Stimulated activated naive CD4-positive, alpha-beta T cell treated with Interleukin-2 at 50 U/mL for 16 hours (primary cell): ENCODE data around the gene EEIG2.

Experiments used
- DNase-seq: peaks from one replicate; lab custom pipeline; 2025; lab: John Stamatoyannopoulos, UW

The EEIG2 gene

GRCh38 chr1:108583757-108584427, 24.0 kb downstream of the EEIG2 start:
- DNase-seq, result no peak

DNA sequence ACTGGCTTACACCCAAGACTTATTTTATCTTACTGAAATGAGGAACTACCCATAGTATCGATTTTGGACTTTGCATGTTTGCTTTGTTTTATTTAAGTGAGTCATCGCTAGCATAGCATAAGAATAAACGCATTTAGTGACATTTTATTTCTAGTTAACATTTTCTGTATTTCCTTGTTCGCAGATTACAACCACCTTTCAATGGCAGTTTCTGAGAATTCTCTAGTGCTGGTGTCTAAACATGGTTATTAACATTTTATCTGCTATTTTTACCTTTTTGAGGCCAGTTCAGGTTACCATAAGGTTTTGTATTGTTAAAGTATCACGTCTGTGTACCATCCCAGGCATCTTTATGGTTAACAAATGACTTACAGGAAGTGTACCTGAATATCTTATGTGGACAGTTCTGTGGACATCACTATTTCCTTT, 24.5 kb downstream of the EEIG2 start:
- no peak for DNase-seq

GRCh38 chr1:108585313-108585712, 25.4 kb downstream of the EEIG2 start:
- no peak for DNase-seq

GRCh38 chr1:108590441-108590840, 30.5 kb downstream of the EEIG2 start:
- no peak for DNase-seq

- no peak for DNase-seq
Observed at GRCh38 chr1:108590957-108591356, 31.1 kb downstream of the EEIG2 start.

GRCh38 chr1:108591466-108591865, 31.6 kb downstream of the EEIG2 start:
- DNase-seq, result no peak

- no peak for DNase-seq
Observed at GRCh38 chr1:108592030-108592759, 32.3 kb downstream of the EEIG2 start.

DNA sequence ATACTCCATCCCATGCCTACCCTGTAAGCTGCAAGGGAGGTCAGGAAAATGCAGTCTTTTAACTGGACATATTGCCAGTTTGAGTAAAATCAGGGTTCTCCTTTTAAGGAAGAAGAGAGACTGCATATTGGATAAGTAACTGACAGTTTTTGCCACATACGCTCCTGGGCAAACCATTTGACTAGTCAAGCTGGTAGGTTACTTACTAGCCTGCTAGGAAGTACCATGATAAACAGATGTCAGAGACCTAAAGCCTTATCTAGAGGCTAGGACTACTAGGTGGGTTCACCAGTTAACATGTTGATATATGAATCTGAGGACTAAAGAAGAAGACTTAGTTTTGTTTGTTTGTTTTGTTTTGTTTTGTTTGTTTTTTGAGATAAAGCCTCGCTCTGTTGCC, 33.5 kb downstream of the EEIG2 start:
- DNase-seq, result no peak

GRCh38 chr1:108595507-108595906, 35.6 kb downstream of the EEIG2 start:
- DNase-seq, result no peak

DNA sequence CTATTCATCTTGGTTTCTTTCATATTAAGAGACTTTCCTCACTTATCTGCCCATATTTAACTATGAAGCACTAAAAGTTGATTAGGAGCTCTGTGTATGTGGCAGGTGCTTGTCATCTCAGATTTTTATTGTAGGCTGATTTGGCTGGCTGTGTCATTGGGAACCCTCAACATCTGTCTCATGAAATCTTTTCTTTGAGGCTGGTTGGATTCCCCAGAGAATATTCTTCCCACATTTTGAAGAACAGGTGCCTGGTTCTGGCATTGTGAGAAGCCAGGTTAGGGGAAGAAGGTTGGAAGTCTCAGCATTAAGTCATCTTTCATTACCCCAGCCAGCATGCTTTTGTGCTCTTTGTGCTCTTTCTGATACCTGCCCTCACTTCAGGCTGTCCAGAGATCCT, 37.1 kb downstream of the EEIG2 start:
- DNase-seq, result no peak

GRCh38 chr1:108598340-108598739, 38.4 kb downstream of the EEIG2 start:
- DNase-seq, result no peak

- no peak for DNase-seq
Observed at GRCh38 chr1:108600504-108600903, 40.6 kb downstream of the EEIG2 start.

GRCh38 chr1:108601708-108602410, 42.0 kb downstream of the EEIG2 start:
- no peak for DNase-seq

GRCh38 chr1:108605633-108606032, 45.7 kb downstream of the EEIG2 start:
- DNase-seq, result no peak

GRCh38 chr1:108606478-108606877, 46.6 kb downstream of the EEIG2 start:
- no peak for DNase-seq

DNA sequence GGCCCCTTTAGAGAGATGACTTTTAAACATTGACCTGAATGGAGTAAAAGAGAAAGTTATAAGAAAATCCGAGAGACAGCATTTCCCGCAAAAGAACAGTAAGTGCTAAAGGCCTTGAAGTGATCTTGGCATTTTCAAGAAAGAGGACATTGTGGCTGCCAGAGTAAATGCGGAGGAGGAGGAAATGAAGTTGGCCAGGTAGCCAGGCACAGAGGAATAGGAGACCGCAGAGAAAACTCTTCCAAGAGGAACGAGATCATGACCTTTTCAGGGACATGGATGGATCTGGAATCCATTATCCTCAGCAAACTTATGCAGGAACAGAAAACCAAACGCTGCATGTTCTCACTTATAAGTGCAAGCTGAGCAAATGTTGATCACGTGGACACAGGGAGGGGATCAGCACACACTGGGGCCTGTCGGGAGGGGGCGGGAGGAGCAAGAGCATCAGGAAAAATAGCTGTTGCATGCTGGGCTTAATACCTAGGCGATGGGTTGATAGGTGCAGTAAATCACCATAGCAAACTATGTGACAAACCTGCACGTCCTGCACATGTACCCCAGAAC, 49.7 kb downstream of the EEIG2 start:
- no peak for DNase-seq
